Neutrophil (primary cell): ENCODE data around the gene GTPBP4.

ENCODE experiments used
- H3K27ac ChIP-seq: fragments of 200-600 bp; sonication (generic); 2 replicates; pipeline ENCODE4 v1.5.1; 2016; ENCODE audit warnings: mild to moderate bottlenecking, moderate library complexity
- H3K27me3 ChIP-seq: fragments of 200-600 bp; sonication (generic); 2 replicates; pipeline ENCODE4 v1.6.0; 2016; ENCODE audit warnings: mild to moderate bottlenecking
- H3K36me3 ChIP-seq: fragments of 200-600 bp; sonication (generic); 2 replicates; pipeline ENCODE4 v1.5.1; 2017
- H3K4me1 ChIP-seq, 2 experiments: fragments of 200-600 bp in 1 of 2; sonication (generic) in 1 of 2; 1 replicate in 1 of 2; 2 replicates in 1 of 2; pipeline versions ENCODE4 v1.5.1 to v1.6.1; 2013 to 2016; ENCODE audit warnings: low read depth in 1 of 2, low read length in 1 of 2, mild to moderate bottlenecking in 1 of 2, moderate library complexity in 1 of 2; ENCODE audit not compliant: control insufficient read depth in 1 of 2, insufficient read depth in 1 of 2
- H3K4me3 ChIP-seq, 2 experiments: fragments of 200-600 bp in 1 of 2; sonication (generic) in 1 of 2; 1 replicate in 1 of 2; 2 replicates in 1 of 2; pipeline ENCODE4 v1.5.1; 2013 to 2016; ENCODE audit warnings: low read depth in 1 of 2, low read length in 1 of 2, mild to moderate bottlenecking in 1 of 2, moderate library complexity in 1 of 2
- H3K9me3 ChIP-seq: fragments of 200-600 bp; sonication (generic); 2 replicates; pipeline ENCODE4 v1.5.1; 2016
- CTCF ChIP-seq: fragments of 200-600 bp; sonication (generic); IDR thresholded peaks from 2 replicates; pipeline ENCODE4 v1.5.1; 2016; ENCODE audit warnings: antibody characterized with exemption

The GTPBP4 gene

GRCh38 chr10:963186-963585 lies 25.0 kb upstream of the GTPBP4 start:
- no peak overlapping the region for H3K27ac ChIP-seq
- H3K36me3 ChIP-seq, result no peaks in the 10 kb centered on the region
- no peaks in the 10 kb centered on the region for H3K9me3 ChIP-seq
- H3K27me3 ChIP-seq, result peaks cover 1% of the 10 kb centered on the region
- H3K4me1 ChIP-seq, result no peaks in the 10 kb centered on the region
- TF ChIP-seq CTCF, result no peak
- no peak overlapping the region for H3K4me3 ChIP-seq

GRCh38 chr10:963655-964054 lies 24.6 kb upstream of the GTPBP4 start:
- no peak overlapping the region for H3K4me3 ChIP-seq
- H3K9me3 ChIP-seq, result no peaks in the 10 kb centered on the region
- H3K4me1 ChIP-seq, result no peaks in the 10 kb centered on the region
- TF ChIP-seq CTCF, result no peak
- no peak overlapping the region for H3K27ac ChIP-seq
- peaks cover 6% of the 10 kb centered on the region for H3K27me3 ChIP-seq
- no peaks in the 10 kb centered on the region for H3K36me3 ChIP-seq

- TF ChIP-seq CTCF, result no peak
- no peaks in the 10 kb centered on the region for H3K4me1 ChIP-seq
- peaks cover 9% of the 10 kb centered on the region for H3K27me3 ChIP-seq
- H3K9me3 ChIP-seq, result no peaks in the 10 kb centered on the region
- H3K36me3 ChIP-seq, result no peaks in the 10 kb centered on the region
- no peak overlapping the region for H3K4me3 ChIP-seq
- no peak overlapping the region for H3K27ac ChIP-seq
Observed at GRCh38 chr10:964321-964987, 23.8 kb upstream of the GTPBP4 start.

- Histone ChIP-seq H3K36me3 (no peaks in the 10 kb centered on the region), H3K4me1 (no peaks in the 10 kb centered on the region), H3K27ac (no peak overlapping the region), H3K4me3 (no peak overlapping the region), H3K9me3 (no peaks in the 10 kb centered on the region), H3K27me3 (peaks cover 9% of the 10 kb centered on the region)
- TF ChIP-seq CTCF, result no peak
Observed at GRCh38 chr10:964988-965417, 23.2 kb upstream of the GTPBP4 start.

- Histone ChIP-seq H3K27me3 (peaks cover 9% of the 10 kb centered on the region), H3K27ac (no peak overlapping the region)
- TF ChIP-seq CTCF, result no peak
Observed at GRCh38 chr10:966466-967235, 21.6 kb upstream of the GTPBP4 start.

More at GRCh38 chr10:966466-967235, 21.6 kb upstream of the GTPBP4 start:
- Histone ChIP-seq H3K4me3 (no peak overlapping the region), H3K9me3 (no peaks in the 10 kb centered on the region), H3K4me1 (peaks cover 0 to 6% of the 10 kb centered on the region in 2 experiments), H3K36me3 (no peaks in the 10 kb centered on the region)
